H9 (cell line): ENCODE results near the gene VAV3. TPM values are rescaled to one million over a fixed set of nuclear protein-coding genes. Genes with fewer than 3 reads are reported as not detected.

Experiments
- DNase-seq: peaks from one replicate; pipeline ENCODE4 v3.0.0-alpha.2; 2017
- H2AFZ ChIP-seq: one replicate; pipeline ENCODE4 v1.6.1; 2013; ENCODE audit warnings: mild to moderate bottlenecking, low read length, control low read depth, moderate library complexity
- H2AK5ac ChIP-seq: 2 replicates; pipeline ENCODE4 v1.6.1; 2013; ENCODE audit warnings: low read length, control low read depth, mixed read lengths; ENCODE audit not compliant: insufficient read length
- H2BK120ac ChIP-seq: one replicate; pipeline ENCODE4 v1.6.1; 2013; ENCODE audit warnings: low read depth, mild to moderate bottlenecking, low read length, control low read depth, inconsistent platforms; ENCODE audit not compliant: poor library complexity, severe bottlenecking
- H2BK12ac ChIP-seq: 2 replicates; pipeline ENCODE4 v1.6.1; 2013; ENCODE audit warnings: low read length, control low read depth, mixed read lengths, low read depth; ENCODE audit not compliant: insufficient read length
- H2BK15ac ChIP-seq: 2 replicates; pipeline ENCODE4 v1.6.1; 2013; ENCODE audit warnings: low read depth, low read length, control low read depth
- H2BK20ac ChIP-seq: one replicate; pipeline ENCODE4 v1.6.1; 2013; ENCODE audit warnings: low read depth, mild to moderate bottlenecking, low read length, control low read depth, inconsistent platforms; ENCODE audit not compliant: poor library complexity, severe bottlenecking
- H2BK5ac ChIP-seq: 2 replicates; pipeline ENCODE4 v1.6.1; 2013; ENCODE audit warnings: low read length, control low read depth, mixed read lengths; ENCODE audit not compliant: insufficient read length
- H3K14ac ChIP-seq: 2 replicates; pipeline ENCODE4 v1.6.1; 2013; ENCODE audit warnings: low read length, control low read depth; ENCODE audit not compliant: insufficient read depth
- H3K18ac ChIP-seq: 2 replicates; pipeline ENCODE4 v1.6.1; 2013; ENCODE audit warnings: low read depth, mild to moderate bottlenecking, mixed read lengths, low read length, control low read depth; ENCODE audit not compliant: insufficient read length
- H3K23ac ChIP-seq: 2 replicates; pipeline ENCODE4 v1.6.1; 2013; ENCODE audit warnings: low read length, control low read depth, mixed read lengths, low read depth; ENCODE audit not compliant: insufficient read length
- H3K23me2 ChIP-seq: 2 replicates; pipeline ENCODE4 v1.6.1; 2013; ENCODE audit warnings: low read depth, mild to moderate bottlenecking, mixed read lengths, low read length, control low read depth; ENCODE audit not compliant: insufficient read length, poor library complexity, severe bottlenecking
- H3K27ac ChIP-seq: 2 replicates; pipeline ENCODE4 v1.5.1; 2013; ENCODE audit warnings: low read length, control low read depth, mixed read lengths, low read depth; ENCODE audit not compliant: insufficient read length
- H3K27me3 ChIP-seq: 2 replicates; pipeline ENCODE4 v1.6.1; 2013; ENCODE audit warnings: low read length, control low read depth, inconsistent platforms; ENCODE audit not compliant: insufficient read depth
- H3K4ac ChIP-seq: 2 replicates; pipeline ENCODE4 v1.6.1; 2013; ENCODE audit warnings: low read depth, mild to moderate bottlenecking, control low read depth, inconsistent platforms, low read length, moderate library complexity
- H3K4me1 ChIP-seq: 2 replicates; pipeline ENCODE4 v1.6.1; 2013; ENCODE audit warnings: low read length, control low read depth, inconsistent platforms; ENCODE audit not compliant: insufficient read depth
- H3K4me2 ChIP-seq: 2 replicates; pipeline ENCODE4 v1.6.1; 2013; ENCODE audit warnings: low read length, control low read depth, mixed read lengths; ENCODE audit not compliant: insufficient read length, insufficient read depth
- H3K56ac ChIP-seq: 2 replicates; pipeline ENCODE4 v1.6.1; 2013; ENCODE audit warnings: low read depth, mild to moderate bottlenecking, mixed read lengths, low read length, control low read depth; ENCODE audit not compliant: insufficient read length
- H3K79me1 ChIP-seq: 2 replicates; pipeline ENCODE4 v1.6.1; 2013; ENCODE audit warnings: low read depth, mild to moderate bottlenecking, moderate library complexity, low read length, control low read depth, inconsistent platforms; ENCODE audit not compliant: insufficient read depth, poor library complexity, severe bottlenecking
- H3K79me2 ChIP-seq: 2 replicates; pipeline ENCODE4 v1.6.1; 2013; ENCODE audit warnings: low read length, control low read depth, inconsistent platforms; ENCODE audit not compliant: insufficient read depth
- H3K9ac ChIP-seq: 2 replicates; pipeline ENCODE4 v1.6.1; 2013; ENCODE audit warnings: low read length, control low read depth, mixed read lengths; ENCODE audit not compliant: insufficient read length; ENCODE audit errors: extremely low read depth
- H3K9me3 ChIP-seq: one replicate; pipeline ENCODE4 v1.6.1; 2013; ENCODE audit warnings: low read depth, low read length, inconsistent platforms; ENCODE audit not compliant: control insufficient read depth
- H3T11ph ChIP-seq: one replicate; pipeline ENCODE4 v1.6.1; 2013; ENCODE audit warnings: mild to moderate bottlenecking, low read length, control low read depth, inconsistent platforms
- H4K20me1 ChIP-seq: one replicate; pipeline ENCODE4 v1.6.1; 2013; ENCODE audit not compliant: control insufficient read depth, insufficient read length, insufficient read depth
- H4K5ac ChIP-seq: 2 replicates; pipeline ENCODE4 v1.6.1; 2013; ENCODE audit warnings: low read depth, mild to moderate bottlenecking, mixed read lengths, low read length, control low read depth; ENCODE audit not compliant: insufficient read length
- H4K8ac ChIP-seq: replicated peaks from 2 replicates; pipeline ENCODE4 v1.6.1; 2013; ENCODE audit warnings: low read length, control low read depth, mixed read lengths, low read depth; ENCODE audit not compliant: insufficient read length
- H4K91ac ChIP-seq: 2 replicates; pipeline ENCODE4 v1.6.1; 2013; ENCODE audit warnings: low read depth, mild to moderate bottlenecking, moderate library complexity, mixed read lengths, low read length, control low read depth; ENCODE audit not compliant: insufficient read length
- H3K27ac Mint-ChIP-seq, 3 experiments: 2 replicates in 2 of 3; 3 replicates in 1 of 3; pipeline ENCODE4 v1.8.0; 2020 to 2021; ENCODE audit warnings: mixed read lengths in 3 of 3, mild to moderate bottlenecking in 1 of 3, moderate library complexity in 1 of 3
- H3K27me3 Mint-ChIP-seq: 2 replicates; pipeline ENCODE4 v1.8.0; 2021; ENCODE audit warnings: low read depth, mild to moderate bottlenecking, moderate library complexity, mixed read lengths
- H3K36me3 Mint-ChIP-seq, 3 experiments: 2 replicates in 2 of 3; 3 replicates in 1 of 3; pipeline ENCODE4 v1.8.0; 2020 to 2021; ENCODE audit warnings: low read depth in 3 of 3, mixed read lengths in 3 of 3; ENCODE audit not compliant: insufficient read depth in 1 of 3
- H3K4me1 Mint-ChIP-seq, 2 experiments: 2 replicates each; pipeline ENCODE4 v1.8.0; 2020; ENCODE audit warnings: mixed read lengths in 2 of 2
- H3K4me3 Mint-ChIP-seq, 2 experiments: 2 replicates in 1 of 2; 3 replicates in 1 of 2; pipeline ENCODE4 v1.8.0; 2020 to 2021; ENCODE audit warnings: mild to moderate bottlenecking in 2 of 2, mixed read lengths in 2 of 2, moderate library complexity in 1 of 2
- H3K9me3 Mint-ChIP-seq, 2 experiments: 2 replicates in 1 of 2; 3 replicates in 1 of 2; pipeline ENCODE4 v1.8.0; 2020; ENCODE audit warnings: mild to moderate bottlenecking in 2 of 2, mixed read lengths in 2 of 2, moderate library complexity in 1 of 2
- CTCF ChIP-seq: fragments of 200-600 bp; sonication (generic); conservative IDR thresholded peaks from 3 replicates; pipeline ENCODE4 v1.8.0; 2021; ENCODE audit warnings: antibody characterized with exemption, mild to moderate bottlenecking
- WGBS: extraction: QIAGEN DNeasy Blood & Tissue Kit; methylation state at CpG from one replicate; pipeline ENCODE4 v1.1.7; 2013; ENCODE audit warnings: missing lambda C conversion rate, low lambda C conversion rate, mixed read lengths; ENCODE audit not compliant: insufficient read length; ENCODE audit errors: extremely low coverage; 5-methylcytosine and 5-hydroxymethylcytosine counted together
- total RNA-seq: library from RNA; stranded (reverse); gene quantifications from 2 replicates; pipeline ENCODE4 v1.2.1, GENCODE V29; 2021

Gene VAV3
- total RNA-seq, 1 experiment from 2014 or later, result 5.1 TPM

GRCh38 chr1:107767156-107767582, 197.8 kb downstream of the VAV3 start:
- H3K9me3 Mint-ChIP-seq, result no peaks in the 10 kb centered on the region
- Histone ChIP-seq H3K79me1 (no peaks in the 10 kb centered on the region), H2BK20ac (no peak overlapping the region), H3K23ac (no peak overlapping the region), H3K27me3 (no peaks in the 10 kb centered on the region), H3K23me2 (no peaks in the 10 kb centered on the region), H3K4me2 (no peak overlapping the region), H2BK15ac (no peak overlapping the region), H3K4ac (no peak overlapping the region), H3T11ph (no peak overlapping the region), H2BK12ac (no peak overlapping the region), H2AFZ (no peak overlapping the region), H3K56ac (no peak overlapping the region), H2AK5ac (no peak overlapping the region), H3K79me2 (no peaks in the 10 kb centered on the region), H3K18ac (no peak overlapping the region), H4K5ac (no peak overlapping the region), H2BK5ac (no peak overlapping the region), H4K91ac (no peak overlapping the region), H3K9ac (no peak overlapping the region), H3K14ac (no peak overlapping the region), H3K9me3 (no peaks in the 10 kb centered on the region), H3K4me1 (no peaks in the 10 kb centered on the region; the same call in 1 of the 2 replicates), H2BK120ac (no peak overlapping the region), H3K27ac (no peak overlapping the region), H4K20me1 (no peaks in the 10 kb centered on the region), H4K8ac (no peak overlapping the region)
- H3K4me3 Mint-ChIP-seq, result no peak overlapping the region
- peaks cover 0 to 1% (median 0%) of the 10 kb centered on the region in 3 experiments; a peak in 4 of 7 replicates for H3K36me3 Mint-ChIP-seq
- no peak for TF ChIP-seq CTCF
- peaks cover 20 to 37% of the 10 kb centered on the region in 2 experiments for H3K4me1 Mint-ChIP-seq
- no peak overlapping the region for H3K27ac Mint-ChIP-seq
- no peak for DNase-seq
- no CpG with 5 or more reads among the region's 3 CpGs for WGBS
- no peaks in the 10 kb centered on the region; the same call in none of the 2 replicates for H3K27me3 Mint-ChIP-seq
